DOHH2 (cell line): ENCODE data around the gene COA5.

Source experiments
- CTCF ChIP-seq: fragments of 200-600 bp; sonication (generic); IDR thresholded peaks from one replicate; pipeline ENCODE4 v1.5.1; 2014; ENCODE audit warnings: antibody characterized with exemption, mild to moderate bottlenecking, low read depth, low read length; ENCODE audit not compliant: poor library complexity, severe bottlenecking
- EZH2phosphoT487 ChIP-seq: fragments of 200-600 bp; sonication (generic); IDR thresholded peaks from 2 replicates; pipeline ENCODE4 v1.6.1; 2017; ENCODE audit warnings: borderline replicate concordance, mild to moderate bottlenecking, antibody characterized with exemption, low read length, moderate library complexity, mixed read lengths

DNA sequence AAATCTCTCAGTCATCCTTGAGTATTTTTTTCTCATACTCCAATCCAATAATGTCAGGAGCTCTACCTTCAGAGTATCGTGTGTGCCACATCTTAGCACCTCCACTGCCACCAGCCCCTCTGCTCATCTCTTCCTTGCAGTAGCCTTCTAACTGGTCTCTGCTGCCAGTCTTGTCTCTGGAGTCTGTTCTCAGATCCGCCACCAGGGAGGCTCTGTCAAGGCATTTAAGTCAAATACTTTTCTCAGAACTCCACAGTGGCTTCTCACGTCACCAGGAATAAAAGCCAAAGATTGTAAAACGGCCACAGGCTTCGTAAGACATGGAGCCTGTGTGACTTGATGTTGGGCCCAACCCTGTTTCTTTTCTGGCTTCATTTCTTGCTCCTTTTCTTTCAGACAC, 7.2 kb upstream of the COA5 start:
- no peak for TF ChIP-seq CTCF
- no peak for TF ChIP-seq EZH2phosphoT487
